Activated T-cell treated with anti-CD3 and anti-CD28 coated beads, Interleukin-2, amount 50 U/mL, for 48 hours (primary cell): Measurements from ENCODE around the gene FAM131B.
"Not testable (repeated sequence)": the region's sequence is repeated elsewhere in the genome, so short reads cannot be mapped to it uniquely, and the experiment has no call there.

ENCODE experiments used
- DNase-seq, 2 experiments: peaks; one replicate each; pipeline ENCODE4 v3.0.0-alpha.2; 2020

The FAM131B gene

GRCh38 chr7:143394777-143395176, 32.3 kb upstream of the FAM131B start:
- DNase-seq, result no peak

- no peak for DNase-seq
These were observed 31.6 kb upstream of the FAM131B start for GRCh38 chr7:143394068-143394467.

- DNase-seq, result no peak
These were observed 30.9 kb upstream of the FAM131B start for GRCh38 chr7:143393267-143394041.

- DNase-seq, result no peak
These were observed 30.4 kb upstream of the FAM131B start for GRCh38 chr7:143392875-143393266.

GRCh38 chr7:143392427-143392826, 29.9 kb upstream of the FAM131B start:
- not testable (repeated sequence) for DNase-seq

GRCh38 chr7:143391462-143392404, 29.2 kb upstream of the FAM131B start:
- no peak for DNase-seq

- DNase-seq, result no peak
These were observed 28.3 kb upstream of the FAM131B start for GRCh38 chr7:143390773-143391317.

- DNase-seq, result no peak
These were observed 27.7 kb upstream of the FAM131B start for GRCh38 chr7:143390104-143390772.

- DNase-seq, result no peak
These were observed 27.0 kb upstream of the FAM131B start for GRCh38 chr7:143389316-143390103.

GRCh38 chr7:143388491-143389101, 26.1 kb upstream of the FAM131B start:
- no peak for DNase-seq

- DNase-seq, result no peak
These were observed 25.5 kb upstream of the FAM131B start for GRCh38 chr7:143388051-143388450.

- DNase-seq, result no peak
These were observed 24.9 kb upstream of the FAM131B start for GRCh38 chr7:143387156-143387975.

GRCh38 chr7:143385891-143386781, 23.6 kb upstream of the FAM131B start:
- DNase-seq, result peak in 1 of 2 experiments; percentile 31

- no peak for DNase-seq
These were observed 22.4 kb upstream of the FAM131B start for GRCh38 chr7:143384661-143385631.

GRCh38 chr7:143384148-143384547, 21.6 kb upstream of the FAM131B start:
- DNase-seq, result no peak

GRCh38 chr7:143383642-143383957, 21.1 kb upstream of the FAM131B start:
- no peak for DNase-seq

GRCh38 chr7:143382791-143383641, 20.5 kb upstream of the FAM131B start:
- no peak for DNase-seq
